ENCODE data around the gene OVCH1. TPM values are rescaled to one million over a fixed set of nuclear protein-coding genes. Genes with fewer than 3 reads are reported as not detected.

OVCH1 gene
- total RNA-seq, 1 experiment from 2014 or later = not detected

- WGBS (ENCODE audit: extremely low coverage, insufficient read length, low lambda C conversion rate) = no CpG with 5 or more reads among the region's 2 CpGs
- H3K56ac ChIP-seq (ENCODE audit: insufficient read length, low read depth, low read length) = no peak overlapping the region
- no peak overlapping the region for H3K9ac ChIP-seq (ENCODE audit: extremely low read depth, insufficient read length, low read length)
These were observed 20.9 kb upstream of the OVCH1 start for GRCh38 chr12:29518407-29518806.

More at GRCh38 chr12:29518407-29518806, 20.9 kb upstream of the OVCH1 start:
- H3K27ac ChIP-seq (ENCODE audit: insufficient read length, low read depth, low read length) = no peak overlapping the region
- no peak overlapping the region for H2AK5ac ChIP-seq (ENCODE audit: insufficient read length, low read length)
- Mint-ChIP-seq H3K9me3 (no peaks in the 10 kb centered on the region), H3K4me1 (no peaks in the 10 kb centered on the region), H3K36me3 (ENCODE audit: insufficient read depth in 1 of 3, low read depth in 3 of 3) (peaks cover 0 to 12% (median 5%) of the 10 kb centered on the region in 3 experiments; a peak in 4 of 7 replicates), H3K27ac (no peak overlapping the region), H3K4me3 (no peak overlapping the region), H3K27me3 (ENCODE audit: low read depth) (no peaks in the 10 kb centered on the region)
- H3T11ph ChIP-seq (ENCODE audit: low read length) = no peak overlapping the region
- H2BK5ac ChIP-seq (ENCODE audit: insufficient read length, low read length) = no peak overlapping the region
- no peak overlapping the region for H4K91ac ChIP-seq (ENCODE audit: insufficient read length, low read depth, low read length)
- no peak overlapping the region for H2BK20ac ChIP-seq (ENCODE audit: low read depth, low read length, poor library complexity, severe bottlenecking)
- DNase-seq = no peak
- no peaks in the 10 kb centered on the region for H3K79me2 ChIP-seq (ENCODE audit: insufficient read depth, low read length)
- H4K8ac ChIP-seq (replicated peaks; ENCODE audit: insufficient read length, low read depth, low read length) = no peak overlapping the region
- H3K23ac ChIP-seq (ENCODE audit: insufficient read length, low read depth, low read length) = no peak overlapping the region
- no peak overlapping the region for H3K18ac ChIP-seq (ENCODE audit: insufficient read length, low read depth, low read length)
- H3K23me2 ChIP-seq (ENCODE audit: insufficient read length, low read depth, low read length, poor library complexity, severe bottlenecking) = no peaks in the 10 kb centered on the region
- no peaks in the 10 kb centered on the region for H3K27me3 ChIP-seq (ENCODE audit: insufficient read depth, low read length)
- H4K5ac ChIP-seq (ENCODE audit: insufficient read length, low read depth, low read length) = no peak overlapping the region
- H2BK120ac ChIP-seq (ENCODE audit: low read depth, low read length, poor library complexity, severe bottlenecking) = no peak overlapping the region
- no peak overlapping the region for H3K4ac ChIP-seq (ENCODE audit: low read depth, low read length)
- H2BK15ac ChIP-seq (ENCODE audit: low read depth, low read length) = no peak overlapping the region
- H3K79me1 ChIP-seq (ENCODE audit: insufficient read depth, low read depth, low read length, poor library complexity, severe bottlenecking) = no peaks in the 10 kb centered on the region
- H2BK12ac ChIP-seq (ENCODE audit: insufficient read length, low read depth, low read length) = no peak overlapping the region
- no peaks in the 10 kb centered on the region for H3K9me3 ChIP-seq (ENCODE audit: control insufficient read depth, low read depth, low read length)
- H3K4me2 ChIP-seq (ENCODE audit: insufficient read depth, insufficient read length, low read length) = no peak overlapping the region
- no peak for TF ChIP-seq CTCF (conservative IDR thresholded peaks at IDR 0.05)
- no peak overlapping the region for H2AFZ ChIP-seq (ENCODE audit: low read length)
- no peak overlapping the region for H3K14ac ChIP-seq (ENCODE audit: insufficient read depth, low read length)
- H4K20me1 ChIP-seq (ENCODE audit: control insufficient read depth, insufficient read depth, insufficient read length) = no peaks in the 10 kb centered on the region
- H3K4me1 ChIP-seq (ENCODE audit: insufficient read depth, low read length) = no peaks in the 10 kb centered on the region
